ENCODE measurements around the gene CIZ1.

Gene CIZ1

GRCh38 chr9:128218518-128219389 lies 27.4 kb upstream of the CIZ1 start:
- Histone ChIP-seq H3K36me3 (ENCODE audit: control insufficient read depth in 4 of 4, insufficient read depth in 4 of 4, low read length in 3 of 4) (peaks cover 0 to 3% (median 0%) of the 10 kb centered on the region in 4 experiments), H3K4me1 (ENCODE audit: control extremely low read depth in 1 of 4, control insufficient read depth in 4 of 4, insufficient read depth in 4 of 4, low read length in 3 of 4) (peaks cover 0 to 12% (median 10%) of the 10 kb centered on the region in 4 experiments), H3K27ac (ENCODE audit: insufficient read depth in 1 of 2, low read depth in 1 of 2, low read length in 2 of 2, poor library complexity in 1 of 2, severe bottlenecking in 2 of 2) (no peak overlapping the region), H3K27me3 (replicated peaks in 2 of 5; ENCODE audit: control insufficient read depth in 4 of 5, insufficient read depth in 5 of 5, low read length in 4 of 5) (no peaks in the 10 kb centered on the region), H3K4me3 (ENCODE audit: control insufficient read depth in 1 of 7, extremely low read depth in 1 of 7, insufficient read depth in 4 of 7, low read depth in 2 of 7, low read length in 6 of 7) (peak overlapping the region in 5 of 7 experiments; percentile 38 to 79 (median 70)), H3K9me3 (ENCODE audit: control extremely low read depth in 1 of 5, control insufficient read depth in 4 of 5, insufficient read depth in 2 of 5, low read depth in 1 of 5, low read length in 4 of 5) (no peaks in the 10 kb centered on the region)
- DNase-seq: peak; percentile 93 to 96 (median 93)
- 15% methylated on average over 46 of the region's 47 CpGs for WGBS (ENCODE audit: insufficient coverage)
- CTCF ChIA-PET: interaction anchor here (1.0 to 2.5 kb wide), 3 partner anchors 15 to 36 kb away, joined by 3 to 6 read pairs (median 3); no protein-coding TSS in a partner anchor
- POLR2A ChIA-PET: no interaction called here

GRCh38 chr9:128218172-128218517 lies 26.8 kb upstream of the CIZ1 start:
- Histone ChIP-seq H3K36me3 (ENCODE audit: control insufficient read depth in 4 of 4, insufficient read depth in 4 of 4, low read length in 3 of 4) (peaks cover 0 to 3% (median 0%) of the 10 kb centered on the region in 4 experiments), H3K27me3 (replicated peaks in 2 of 5; ENCODE audit: control insufficient read depth in 4 of 5, insufficient read depth in 5 of 5, low read length in 4 of 5) (no peaks in the 10 kb centered on the region), H3K4me1 (ENCODE audit: control extremely low read depth in 1 of 4, control insufficient read depth in 4 of 4, insufficient read depth in 4 of 4, low read length in 3 of 4) (peaks cover 0 to 12% (median 10%) of the 10 kb centered on the region in 4 experiments), H3K27ac (ENCODE audit: insufficient read depth in 1 of 2, low read depth in 1 of 2, low read length in 2 of 2, poor library complexity in 1 of 2, severe bottlenecking in 2 of 2) (no peak overlapping the region), H3K9me3 (ENCODE audit: control extremely low read depth in 1 of 5, control insufficient read depth in 4 of 5, insufficient read depth in 2 of 5, low read depth in 1 of 5, low read length in 4 of 5) (no peaks in the 10 kb centered on the region), H3K4me3 (ENCODE audit: control insufficient read depth in 1 of 7, extremely low read depth in 1 of 7, insufficient read depth in 4 of 7, low read depth in 2 of 7, low read length in 6 of 7) (peak overlapping the region in 4 of 7 experiments; percentile 40 to 79 (median 71))
- 96% methylated on average over 7 of the region's 11 CpGs for WGBS (ENCODE audit: insufficient coverage)
- ChIA-PET CTCF (interaction anchor here (1.0 to 2.5 kb wide), 3 partner anchors 16 to 37 kb away, joined by 3 to 6 read pairs (median 3); no protein-coding TSS in a partner anchor), POLR2A (no interaction called here)
- DNase-seq: no peak

- DNase-seq: no peak
- peaks cover 0 to 3% (median 0%) of the 10 kb centered on the region in 4 experiments for H3K36me3 ChIP-seq (ENCODE audit: control insufficient read depth in 4 of 4, insufficient read depth in 4 of 4, low read length in 3 of 4)
Observed at GRCh38 chr9:128216781-128217553, 25.6 kb upstream of the CIZ1 start.

GRCh38 chr9:128215491-128216409 lies 24.4 kb upstream of the CIZ1 start:
- ChIA-PET CTCF (interaction anchor here (0.7 to 1.9 kb wide), 5 partner anchors 9 to 30 kb away, joined by 3 to 7 read pairs (median 4); no protein-coding TSS in a partner anchor), POLR2A (no interaction called here)
- no peaks in the 10 kb centered on the region for H3K9me3 ChIP-seq (ENCODE audit: control extremely low read depth in 1 of 5, control insufficient read depth in 4 of 5, insufficient read depth in 2 of 5, low read depth in 1 of 5, low read length in 4 of 5)
- no peak overlapping the region for H3K4me3 ChIP-seq (ENCODE audit: control insufficient read depth in 1 of 7, extremely low read depth in 1 of 7, insufficient read depth in 4 of 7, low read depth in 2 of 7, low read length in 6 of 7)
- DNase-seq: no peak
- 90% methylated on average over 6 of the region's 10 CpGs for whole genome bisulfite sequencing (ENCODE audit: insufficient coverage)
- peaks cover 0 to 3% (median 0%) of the 10 kb centered on the region in 4 experiments for H3K36me3 ChIP-seq (ENCODE audit: control insufficient read depth in 4 of 4, insufficient read depth in 4 of 4, low read length in 3 of 4)
- peaks cover 0 to 12% (median 10%) of the 10 kb centered on the region in 4 experiments for H3K4me1 ChIP-seq (ENCODE audit: control extremely low read depth in 1 of 4, control insufficient read depth in 4 of 4, insufficient read depth in 4 of 4, low read length in 3 of 4)
- no peaks in the 10 kb centered on the region for H3K27me3 ChIP-seq (replicated peaks in 2 of 5; ENCODE audit: control insufficient read depth in 4 of 5, insufficient read depth in 5 of 5, low read length in 4 of 5)
- H3K27ac ChIP-seq (ENCODE audit: insufficient read depth in 1 of 2, low read depth in 1 of 2, low read length in 2 of 2, poor library complexity in 1 of 2, severe bottlenecking in 2 of 2): no peak overlapping the region

More at GRCh38 chr9:128216781-128217553, 25.6 kb upstream of the CIZ1 start:
- no peaks in the 10 kb centered on the region for H3K9me3 ChIP-seq (ENCODE audit: control extremely low read depth in 1 of 5, control insufficient read depth in 4 of 5, insufficient read depth in 2 of 5, low read depth in 1 of 5, low read length in 4 of 5)
- no peaks in the 10 kb centered on the region for H3K27me3 ChIP-seq (replicated peaks in 2 of 5; ENCODE audit: control insufficient read depth in 4 of 5, insufficient read depth in 5 of 5, low read length in 4 of 5)
- CTCF ChIA-PET: interaction anchor here (0.8 to 1.9 kb wide), 5 partner anchors 10 to 29 kb away, joined by 3 to 7 read pairs (median 3); no protein-coding TSS in a partner anchor
- POLR2A ChIA-PET: no interaction called here
- H3K4me1 ChIP-seq (ENCODE audit: control extremely low read depth in 1 of 4, control insufficient read depth in 4 of 4, insufficient read depth in 4 of 4, low read length in 3 of 4): peaks cover 0 to 12% (median 10%) of the 10 kb centered on the region in 4 experiments
- 97% methylated on average over 7 of the region's 16 CpGs for WGBS (ENCODE audit: insufficient coverage)
- no peak overlapping the region for H3K27ac ChIP-seq (ENCODE audit: insufficient read depth in 1 of 2, low read depth in 1 of 2, low read length in 2 of 2, poor library complexity in 1 of 2, severe bottlenecking in 2 of 2)
- H3K4me3 ChIP-seq (ENCODE audit: control insufficient read depth in 1 of 7, extremely low read depth in 1 of 7, insufficient read depth in 4 of 7, low read depth in 2 of 7, low read length in 6 of 7): no peak overlapping the region

GRCh38 chr9:128214571-128215490 lies 23.5 kb upstream of the CIZ1 start:
- no peak for DNase-seq
- WGBS (ENCODE audit: insufficient coverage): 88% methylated on average over 20 of the region's 21 CpGs
- no peaks in the 10 kb centered on the region for H3K27me3 ChIP-seq (replicated peaks in 2 of 5; ENCODE audit: control insufficient read depth in 4 of 5, insufficient read depth in 5 of 5, low read length in 4 of 5)
- POLR2A ChIA-PET: no interaction called here
- H3K27ac ChIP-seq (ENCODE audit: insufficient read depth in 1 of 2, low read depth in 1 of 2, low read length in 2 of 2, poor library complexity in 1 of 2, severe bottlenecking in 2 of 2): no peak overlapping the region
- CTCF ChIA-PET: no interaction called here
- H3K4me1 ChIP-seq (ENCODE audit: control extremely low read depth in 1 of 4, control insufficient read depth in 4 of 4, insufficient read depth in 4 of 4, low read length in 3 of 4): peaks cover 0 to 12% (median 10%) of the 10 kb centered on the region in 4 experiments
- no peaks in the 10 kb centered on the region for H3K9me3 ChIP-seq (ENCODE audit: control extremely low read depth in 1 of 5, control insufficient read depth in 4 of 5, insufficient read depth in 2 of 5, low read depth in 1 of 5, low read length in 4 of 5)
- H3K4me3 ChIP-seq (ENCODE audit: control insufficient read depth in 1 of 7, extremely low read depth in 1 of 7, insufficient read depth in 4 of 7, low read depth in 2 of 7, low read length in 6 of 7): no peak overlapping the region
- H3K36me3 ChIP-seq (ENCODE audit: control insufficient read depth in 4 of 4, insufficient read depth in 4 of 4, low read length in 3 of 4): no peaks in the 10 kb centered on the region
